Measurements from ENCODE around the gene APOC1. TPM values are rescaled to one million over a fixed set of nuclear protein-coding genes. Genes with fewer than 3 reads are reported as not detected.
A peak's percentile ranks its signal among the peaks of the same experiment; 100 is the strongest.

Gene APOC1
- total RNA-seq, 1 donor from 2014 or later, result 16.1 TPM

GRCh38 chr19:44948237-44948636 is 33.8 kb downstream of the APOC1 start:
- no peaks in the 10 kb centered on the region for H3K27me3 ChIP-seq
- H4K20me1 ChIP-seq (ENCODE audit: low read depth), result no peaks in the 10 kb centered on the region
- Mint-ChIP-seq H3K36me3 (peaks cover 1% of the 10 kb centered on the region), H3K4me1 (peaks cover 3% of the 10 kb centered on the region), H3K9me3 (no peaks in the 10 kb centered on the region), H3K27ac (peak overlapping the region; percentile 69), H3K27me3 (ENCODE audit: insufficient read depth, low read depth) (no peaks in the 10 kb centered on the region), H3K4me3 (no peak overlapping the region)
- H3F3A ChIP-seq (ENCODE audit: low read depth), result peaks cover 6% of the 10 kb centered on the region
- DNase-seq (ENCODE audit: low spot score), result no peak
- H3K4me3 ChIP-seq, result no peak overlapping the region
- H3K79me2 ChIP-seq (ENCODE audit: low read depth), result no peaks in the 10 kb centered on the region
- H2AFZ ChIP-seq (replicated peaks), result no peak overlapping the region
- TF ChIP-seq, protein P1, sequence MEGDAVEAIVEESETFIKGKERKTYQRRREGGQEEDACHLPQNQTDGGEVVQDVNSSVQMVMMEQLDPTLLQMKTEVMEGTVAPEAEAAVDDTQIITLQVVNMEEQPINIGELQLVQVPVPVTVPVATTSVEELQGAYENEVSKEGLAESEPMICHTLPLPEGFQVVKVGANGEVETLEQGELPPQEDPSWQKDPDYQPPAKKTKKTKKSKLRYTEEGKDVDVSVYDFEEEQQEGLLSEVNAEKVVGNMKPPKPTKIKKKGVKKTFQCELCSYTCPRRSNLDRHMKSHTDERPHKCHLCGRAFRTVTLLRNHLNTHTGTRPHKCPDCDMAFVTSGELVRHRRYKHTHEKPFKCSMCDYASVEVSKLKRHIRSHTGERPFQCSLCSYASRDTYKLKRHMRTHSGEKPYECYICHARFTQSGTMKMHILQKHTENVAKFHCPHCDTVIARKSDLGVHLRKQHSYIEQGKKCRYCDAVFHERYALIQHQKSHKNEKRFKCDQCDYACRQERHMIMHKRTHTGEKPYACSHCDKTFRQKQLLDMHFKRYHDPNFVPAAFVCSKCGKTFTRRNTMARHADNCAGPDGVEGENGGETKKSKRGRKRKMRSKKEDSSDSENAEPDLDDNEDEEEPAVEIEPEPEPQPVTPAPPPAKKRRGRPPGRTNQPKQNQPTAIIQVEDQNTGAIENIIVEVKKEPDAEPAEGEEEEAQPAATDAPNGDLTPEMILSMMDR (IDR thresholded peaks at IDR 0.05), result no peak
- TF ChIP-seq EZH2phosphoT487 (IDR thresholded peaks at IDR 0.05), result no peak
- TF ChIP-seq EZH2 (IDR thresholded peaks at IDR 0.05), result no peak
- no peaks in the 10 kb centered on the region for H3K9me3 ChIP-seq (ENCODE audit: low read depth)
- H3K4me1 ChIP-seq, result no peaks in the 10 kb centered on the region
- no peak overlapping the region for H3K9ac ChIP-seq
- no peak overlapping the region for H3K27ac ChIP-seq
- H3K4me2 ChIP-seq, result no peak overlapping the region
- H3K36me3 ChIP-seq, result no peaks in the 10 kb centered on the region

DNA sequence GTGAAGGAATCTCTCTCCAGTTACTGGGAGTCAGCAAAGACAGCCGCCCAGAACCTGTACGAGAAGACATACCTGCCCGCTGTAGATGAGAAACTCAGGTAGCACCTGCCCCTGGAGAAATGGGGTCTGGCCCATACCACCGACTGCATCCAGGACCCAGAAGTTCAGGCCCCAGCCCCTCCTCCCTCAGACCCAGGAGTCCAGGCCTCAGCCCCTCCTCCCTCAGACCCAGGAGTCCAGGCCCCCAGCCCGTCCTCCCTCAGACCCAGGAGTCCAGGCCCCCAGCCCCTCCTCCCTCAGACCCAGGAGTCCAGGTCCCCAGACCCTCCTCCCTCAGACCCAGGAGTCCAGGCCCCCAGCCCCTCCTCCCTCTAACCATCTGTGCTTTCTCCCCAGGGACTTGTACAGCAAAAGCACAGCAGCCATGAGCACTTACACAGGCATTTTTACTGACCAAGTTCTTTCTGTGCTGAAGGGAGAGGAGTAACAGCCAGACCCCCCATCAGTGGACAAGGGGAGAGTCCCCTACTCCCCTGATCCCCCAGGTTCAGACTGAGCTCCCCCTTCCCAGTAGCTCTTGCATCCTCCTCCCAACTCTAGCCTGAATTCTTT is 34.5 kb downstream of the APOC1 start:
- Mint-ChIP-seq H3K36me3 (peaks cover 1% of the 10 kb centered on the region), H3K4me1 (peaks cover 7% of the 10 kb centered on the region), H3K27me3 (ENCODE audit: insufficient read depth, low read depth) (no peaks in the 10 kb centered on the region), H3K4me3 (no peak overlapping the region), H3K9me3 (no peaks in the 10 kb centered on the region), H3K27ac (peak overlapping the region; percentile 69)
- H4K20me1 ChIP-seq (ENCODE audit: low read depth), result no peaks in the 10 kb centered on the region
- no peak overlapping the region for H3K9ac ChIP-seq
- peaks cover 5% of the 10 kb centered on the region for H3K79me2 ChIP-seq (ENCODE audit: low read depth)
- no peak overlapping the region for H3K27ac ChIP-seq
- no peaks in the 10 kb centered on the region for H3K27me3 ChIP-seq
- no peaks in the 10 kb centered on the region for H3K36me3 ChIP-seq
- no peak for DNase-seq (ENCODE audit: low spot score)
- H3K4me1 ChIP-seq, result no peaks in the 10 kb centered on the region
- peaks cover 11% of the 10 kb centered on the region for H3F3A ChIP-seq (ENCODE audit: low read depth)
- H3K4me2 ChIP-seq, result no peak overlapping the region
- H3K9me3 ChIP-seq (ENCODE audit: low read depth), result no peaks in the 10 kb centered on the region
- TF ChIP-seq EZH2 (IDR thresholded peaks at IDR 0.05) (no peak), EZH2phosphoT487 (IDR thresholded peaks at IDR 0.05) (no peak)
- TF ChIP-seq, protein P1 (IDR thresholded peaks at IDR 0.05), result no peak
- no peak overlapping the region for H2AFZ ChIP-seq (replicated peaks)
- H3K4me3 ChIP-seq, result no peak overlapping the region

DNA sequence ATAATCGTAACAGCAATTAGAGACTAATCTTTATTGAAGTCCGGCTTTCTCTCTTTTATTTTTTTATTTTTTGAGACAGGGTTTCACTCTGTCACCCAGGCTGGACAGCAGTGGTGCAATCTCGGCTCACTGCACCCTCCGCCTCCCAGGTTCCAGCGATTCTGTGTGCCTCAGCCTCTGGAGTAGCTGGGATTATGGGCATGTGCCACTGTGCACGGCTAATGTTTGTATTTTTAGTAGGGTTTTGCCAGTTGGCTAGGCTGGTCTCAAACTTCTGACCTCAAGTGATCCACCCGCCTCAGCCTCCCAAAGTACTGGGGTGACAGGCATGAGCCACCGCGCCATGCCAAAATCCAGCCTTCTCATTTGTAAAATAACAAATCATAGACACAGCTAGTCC is 35.1 kb downstream of the APOC1 start:
- no peaks in the 10 kb centered on the region for H3K4me1 ChIP-seq
- no peaks in the 10 kb centered on the region for H3K9me3 ChIP-seq (ENCODE audit: low read depth)
- H3K4me3 ChIP-seq, result no peak overlapping the region
- H2AFZ ChIP-seq (replicated peaks), result no peak overlapping the region
- H3K4me2 ChIP-seq, result no peak overlapping the region
- H3K36me3 ChIP-seq, result no peaks in the 10 kb centered on the region
- peaks cover 2% of the 10 kb centered on the region for H3K27me3 Mint-ChIP-seq (ENCODE audit: insufficient read depth, low read depth)
- peaks cover 16% of the 10 kb centered on the region for H3F3A ChIP-seq (ENCODE audit: low read depth)
- H3K4me1 Mint-ChIP-seq, result peaks cover 8% of the 10 kb centered on the region
- no peak overlapping the region for H3K27ac ChIP-seq
- no peak for TF ChIP-seq EZH2 (IDR thresholded peaks at IDR 0.05)
- TF ChIP-seq, protein P1 (IDR thresholded peaks at IDR 0.05), result no peak
- TF ChIP-seq EZH2phosphoT487 (IDR thresholded peaks at IDR 0.05), result no peak
- H3K79me2 ChIP-seq (ENCODE audit: low read depth), result peaks cover 5% of the 10 kb centered on the region
- no peaks in the 10 kb centered on the region for H4K20me1 ChIP-seq (ENCODE audit: low read depth)
- H3K9ac ChIP-seq, result no peak overlapping the region
- no peak overlapping the region for H3K27ac Mint-ChIP-seq
- DNase-seq (ENCODE audit: low spot score), result no peak
- H3K9me3 Mint-ChIP-seq, result no peaks in the 10 kb centered on the region
- no peak overlapping the region for H3K4me3 Mint-ChIP-seq
- no peaks in the 10 kb centered on the region for H3K27me3 ChIP-seq
- H3K36me3 Mint-ChIP-seq, result peaks cover 1% of the 10 kb centered on the region
